HEK293T (cell line): ENCODE measurements around the gene CCDC71L.

Experiments used
- BHLHE40 ChIP-seq: fragments of 450-650 bp; IDR thresholded peaks from 2 replicates; pipeline ENCODE4 v1.6.1; 2016; ENCODE audit warnings: mild to moderate bottlenecking, moderate library complexity, borderline replicate concordance
- FOXM1 ChIP-seq: fragments of 450-650 bp; IDR thresholded peaks from 2 replicates; pipeline ENCODE4 v1.6.1; 2017; ENCODE audit warnings: mild to moderate bottlenecking, borderline replicate concordance
- LEF1 ChIP-seq: fragments of 450-650 bp; IDR thresholded peaks from 2 replicates; pipeline ENCODE4 v1.6.1; 2017; ENCODE audit warnings: mild to moderate bottlenecking, borderline replicate concordance

- TF ChIP-seq FOXM1 (no peak), BHLHE40 (no peak), LEF1 (no peak)
Measured at GRCh38 chr7:106630648-106631047, 30.3 kb downstream of the CCDC71L start.
